HEK293 (cell line): ENCODE data around the gene LGR5.

Experiments
- CTCF ChIA-PET: fragments of 350-600 bp; formaldehyde crosslinking; extraction: SDS; loops from one replicate; lab custom pipeline; 2021; ENCODE audit warnings: antibody characterized with exemption; lab: Yijun Ruan, JAX
- POLR2A ChIA-PET: fragments of 300-600 bp; formaldehyde crosslinking; extraction: SDS; loops from one replicate; lab custom pipeline; 2020; ENCODE audit warnings: antibody characterized with exemption, inconsistent platforms; lab: Yijun Ruan, JAX
- H3K27ac ChIP-seq: fragments of 200-500 bp; sonication (Bioruptor generic); 2 replicates; pipeline ENCODE4 v1.5.1; 2014; ENCODE audit warnings: low read depth, low read length, control low read depth, inconsistent platforms; ENCODE audit errors: extremely low read depth
- H3K36me3 ChIP-seq, 2 experiments: fragments of 200-500 bp in 1 of 2; sonication (Bioruptor generic) in 1 of 2; 1 replicate in 1 of 2; 2 replicates in 1 of 2; pipeline ENCODE4 v1.5.1; 2014 to 2017; ENCODE audit warnings: inconsistent platforms in 2 of 2, low read length in 2 of 2; ENCODE audit not compliant: control insufficient read depth in 2 of 2, insufficient read depth in 1 of 2
- H3K4me1 ChIP-seq: fragments of 200-500 bp; sonication (Bioruptor generic); 2 replicates; pipeline ENCODE4 v1.5.1; 2014; ENCODE audit warnings: mild to moderate bottlenecking, low read length, inconsistent platforms; ENCODE audit not compliant: control insufficient read depth, insufficient read depth
- H3K4me3 ChIP-seq: 2 replicates; pipeline ENCODE4 v1.5.1; 2011; ENCODE audit warnings: low read depth, mild to moderate bottlenecking, control low read depth, low read length, moderate library complexity
- H3K9me3 ChIP-seq: fragments of 200-500 bp; sonication (Bioruptor generic); 2 replicates; pipeline ENCODE4 v1.5.1; 2014; ENCODE audit warnings: low read depth, low read length, inconsistent platforms; ENCODE audit not compliant: control insufficient read depth, insufficient read depth
- GLIS2 ChIP-seq: fragments of 450-650 bp; formaldehyde crosslinking; IDR thresholded peaks from 2 replicates; pipeline ENCODE4 v1.5.1; 2016; ENCODE audit warnings: missing biosample characterization, missing genetic modification characterization
- HOXA7 ChIP-seq: sonication (generic); formaldehyde crosslinking; IDR thresholded peaks from 2 replicates; pipeline ENCODE4 v1.8.1; 2022; ENCODE audit warnings: missing genetic modification reagents, borderline replicate concordance
- IKZF3 ChIP-seq: fragments of 450-650 bp; IDR thresholded peaks from 2 replicates; pipeline ENCODE4 v1.5.0; 2018; ENCODE audit warnings: missing biosample characterization, mild to moderate bottlenecking, missing genetic modification characterization, moderate library complexity
- KLF7 ChIP-seq: fragments of 450-650 bp; formaldehyde crosslinking; IDR thresholded peaks from 2 replicates; pipeline ENCODE4 v1.5.1; 2016; ENCODE audit warnings: missing biosample characterization, missing genetic modification characterization, borderline replicate concordance
- TRIM28 ChIP-seq: IDR thresholded peaks from 2 replicates; pipeline ENCODE4 v1.6.1; 2011; ENCODE audit warnings: low read length, control low read depth, borderline replicate concordance
- WT1 ChIP-seq: fragments of 450-650 bp; formaldehyde crosslinking; IDR thresholded peaks from 2 replicates; pipeline ENCODE4 v1.5.1; 2016; ENCODE audit warnings: missing biosample characterization, missing genetic modification characterization
- ZNF23 ChIP-seq: fragments of 450-650 bp; formaldehyde crosslinking; IDR thresholded peaks from 2 replicates; pipeline ENCODE4 v1.5.1; 2016; ENCODE audit warnings: missing biosample characterization, missing genetic modification characterization, borderline replicate concordance
- ZNF623 ChIP-seq: fragments of 450-650 bp; formaldehyde crosslinking; IDR thresholded peaks from 2 replicates; pipeline ENCODE4 v1.5.1; 2016; ENCODE audit warnings: missing biosample characterization, missing genetic modification characterization
- ZNF660 ChIP-seq: fragments of 450-650 bp; IDR thresholded peaks from 2 replicates; pipeline ENCODE4 v1.5.1; 2018; ENCODE audit warnings: missing biosample characterization, mild to moderate bottlenecking, missing genetic modification characterization
- ZNF677 ChIP-seq: fragments of 450-650 bp; IDR thresholded peaks from 2 replicates; pipeline ENCODE4 v1.5.0; 2018; ENCODE audit warnings: missing biosample characterization, mild to moderate bottlenecking, missing genetic modification characterization, moderate library complexity
- ZNF707 ChIP-seq: fragments of 450-650 bp; formaldehyde crosslinking; IDR thresholded peaks from 2 replicates; pipeline ENCODE4 v1.5.1; 2016; ENCODE audit warnings: missing biosample characterization, missing genetic modification characterization
- ZNF747 ChIP-seq: fragments of 450-650 bp; formaldehyde crosslinking; IDR thresholded peaks from 2 replicates; pipeline ENCODE4 v1.5.1; 2016; ENCODE audit warnings: missing biosample characterization, missing genetic modification characterization
- ZNF768 ChIP-seq: fragments of 450-650 bp; formaldehyde crosslinking; IDR thresholded peaks from 2 replicates; pipeline ENCODE4 v1.5.1; 2018; ENCODE audit warnings: missing biosample characterization, mild to moderate bottlenecking, missing genetic modification characterization
- ZSCAN30 ChIP-seq: fragments of 450-650 bp; IDR thresholded peaks from 2 replicates; pipeline ENCODE4 v1.5.1; 2018; ENCODE audit warnings: missing biosample characterization, mild to moderate bottlenecking, missing genetic modification characterization, moderate library complexity
- TF ChIP-seq, protein P1 (sequence below): fragments of 450-650 bp; formaldehyde crosslinking; IDR thresholded peaks from 2 replicates; pipeline ENCODE4 v1.5.0; 2017; ENCODE audit warnings: missing biosample characterization, missing genetic modification characterization, borderline replicate concordance
- TF ChIP-seq, protein P2 (sequence below): fragments of 450-650 bp; formaldehyde crosslinking; IDR thresholded peaks from 2 replicates; pipeline ENCODE4 v1.5.1; 2016; ENCODE audit warnings: missing biosample characterization, missing genetic modification characterization
- TF ChIP-seq, protein P3 (sequence below): fragments of 450-650 bp; formaldehyde crosslinking; IDR thresholded peaks from 2 replicates; pipeline ENCODE4 v1.5.1; 2016; ENCODE audit warnings: missing biosample characterization, missing genetic modification characterization
- TF ChIP-seq, protein P4 (sequence below): fragments of 450-650 bp; formaldehyde crosslinking; IDR thresholded peaks from 2 replicates; pipeline ENCODE4 v1.5.1; 2016; ENCODE audit warnings: missing biosample characterization, missing genetic modification characterization

Gene LGR5

DNA sequence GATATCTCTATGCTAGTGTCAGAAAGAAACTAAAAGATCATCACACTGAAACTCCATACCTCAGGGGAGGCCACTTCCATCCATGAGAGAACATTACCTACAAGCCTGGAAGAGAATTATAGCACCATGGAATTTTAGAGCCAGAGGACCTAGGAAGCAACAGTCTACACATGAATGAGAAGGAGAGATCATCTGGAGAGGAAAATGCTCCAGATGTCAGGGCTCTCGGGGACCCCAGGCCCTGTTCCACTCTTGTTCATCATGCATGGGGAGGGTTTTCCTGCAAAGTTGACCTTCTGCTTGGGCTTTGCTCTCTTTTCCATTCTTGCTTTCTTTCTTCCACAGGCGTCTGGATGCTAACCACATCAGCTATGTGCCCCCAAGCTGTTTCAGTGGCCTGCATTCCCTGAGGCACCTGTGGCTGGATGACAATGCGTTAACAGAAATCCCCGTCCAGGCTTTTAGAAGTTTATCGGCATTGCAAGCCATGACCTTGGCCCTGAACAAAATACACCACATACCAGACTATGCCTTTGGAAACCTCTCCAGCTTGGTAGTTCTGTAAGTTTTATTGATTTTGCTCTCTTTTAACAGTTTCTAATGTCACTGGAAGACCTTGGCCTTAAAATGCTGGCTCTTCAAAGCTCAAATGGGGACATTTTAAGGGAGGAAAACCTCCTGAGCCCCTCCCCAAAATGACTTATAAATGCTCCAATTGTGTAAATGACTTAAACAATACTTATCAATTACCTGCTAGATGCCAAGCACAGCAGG, 113.3 kb downstream of the LGR5 start:
- Histone ChIP-seq H3K36me3 (no peaks in the 10 kb centered on the region; a peak in 1 of 3 replicates), H3K4me3 (no peak overlapping the region)
- POLR2A ChIA-PET, result no interaction called here
- TF ChIP-seq KLF7 (tag by site-specific recombination) (no peak), ZNF747 (tag by site-specific recombination) (no peak), ZNF768 (tag by site-specific recombination) (no peak), GLIS2 (no peak), IKZF3 (tag by site-specific recombination) (no peak), ZSCAN30 (tag by site-specific recombination) (no peak), ZNF660 (no peak), ZNF23 (no peak), TRIM28 (no peak), HOXA7 (CRISPR knock-in tag) (no peak), ZNF623 (tag by site-specific recombination) (no peak), WT1 (tag by site-specific recombination) (no peak), ZNF677 (tag by site-specific recombination) (no peak)
- TF ChIP-seq, protein P1, sequence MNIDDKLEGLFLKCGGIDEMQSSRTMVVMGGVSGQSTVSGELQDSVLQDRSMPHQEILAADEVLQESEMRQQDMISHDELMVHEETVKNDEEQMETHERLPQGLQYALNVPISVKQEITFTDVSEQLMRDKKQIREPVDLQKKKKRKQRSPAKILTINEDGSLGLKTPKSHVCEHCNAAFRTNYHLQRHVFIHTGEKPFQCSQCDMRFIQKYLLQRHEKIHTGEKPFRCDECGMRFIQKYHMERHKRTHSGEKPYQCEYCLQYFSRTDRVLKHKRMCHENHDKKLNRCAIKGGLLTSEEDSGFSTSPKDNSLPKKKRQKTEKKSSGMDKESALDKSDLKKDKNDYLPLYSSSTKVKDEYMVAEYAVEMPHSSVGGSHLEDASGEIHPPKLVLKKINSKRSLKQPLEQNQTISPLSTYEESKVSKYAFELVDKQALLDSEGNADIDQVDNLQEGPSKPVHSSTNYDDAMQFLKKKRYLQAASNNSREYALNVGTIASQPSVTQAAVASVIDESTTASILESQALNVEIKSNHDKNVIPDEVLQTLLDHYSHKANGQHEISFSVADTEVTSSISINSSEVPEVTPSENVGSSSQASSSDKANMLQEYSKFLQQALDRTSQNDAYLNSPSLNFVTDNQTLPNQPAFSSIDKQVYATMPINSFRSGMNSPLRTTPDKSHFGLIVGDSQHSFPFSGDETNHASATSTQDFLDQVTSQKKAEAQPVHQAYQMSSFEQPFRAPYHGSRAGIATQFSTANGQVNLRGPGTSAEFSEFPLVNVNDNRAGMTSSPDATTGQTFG (tag by site-specific recombination), result no peak
- TF ChIP-seq, protein P2, sequence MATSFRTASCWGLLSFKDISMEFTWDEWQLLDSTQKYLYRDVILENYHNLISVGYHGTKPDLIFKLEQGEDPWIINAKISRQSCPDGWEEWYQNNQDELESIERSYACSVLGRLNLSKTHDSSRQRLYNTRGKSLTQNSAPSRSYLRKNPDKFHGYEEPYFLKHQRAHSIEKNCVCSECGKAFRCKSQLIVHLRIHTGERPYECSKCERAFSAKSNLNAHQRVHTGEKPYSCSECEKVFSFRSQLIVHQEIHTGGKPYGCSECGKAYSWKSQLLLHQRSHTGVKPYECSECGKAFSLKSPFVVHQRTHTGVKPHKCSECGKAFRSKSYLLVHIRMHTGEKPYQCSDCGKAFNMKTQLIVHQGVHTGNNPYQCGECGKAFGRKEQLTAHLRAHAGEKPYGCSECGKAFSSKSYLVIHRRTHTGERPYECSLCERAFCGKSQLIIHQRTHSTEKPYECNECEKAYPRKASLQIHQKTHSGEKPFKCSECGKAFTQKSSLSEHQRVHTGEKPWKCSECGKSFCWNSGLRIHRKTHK (tag by site-specific recombination), result no peak
- TF ChIP-seq, protein P3, sequence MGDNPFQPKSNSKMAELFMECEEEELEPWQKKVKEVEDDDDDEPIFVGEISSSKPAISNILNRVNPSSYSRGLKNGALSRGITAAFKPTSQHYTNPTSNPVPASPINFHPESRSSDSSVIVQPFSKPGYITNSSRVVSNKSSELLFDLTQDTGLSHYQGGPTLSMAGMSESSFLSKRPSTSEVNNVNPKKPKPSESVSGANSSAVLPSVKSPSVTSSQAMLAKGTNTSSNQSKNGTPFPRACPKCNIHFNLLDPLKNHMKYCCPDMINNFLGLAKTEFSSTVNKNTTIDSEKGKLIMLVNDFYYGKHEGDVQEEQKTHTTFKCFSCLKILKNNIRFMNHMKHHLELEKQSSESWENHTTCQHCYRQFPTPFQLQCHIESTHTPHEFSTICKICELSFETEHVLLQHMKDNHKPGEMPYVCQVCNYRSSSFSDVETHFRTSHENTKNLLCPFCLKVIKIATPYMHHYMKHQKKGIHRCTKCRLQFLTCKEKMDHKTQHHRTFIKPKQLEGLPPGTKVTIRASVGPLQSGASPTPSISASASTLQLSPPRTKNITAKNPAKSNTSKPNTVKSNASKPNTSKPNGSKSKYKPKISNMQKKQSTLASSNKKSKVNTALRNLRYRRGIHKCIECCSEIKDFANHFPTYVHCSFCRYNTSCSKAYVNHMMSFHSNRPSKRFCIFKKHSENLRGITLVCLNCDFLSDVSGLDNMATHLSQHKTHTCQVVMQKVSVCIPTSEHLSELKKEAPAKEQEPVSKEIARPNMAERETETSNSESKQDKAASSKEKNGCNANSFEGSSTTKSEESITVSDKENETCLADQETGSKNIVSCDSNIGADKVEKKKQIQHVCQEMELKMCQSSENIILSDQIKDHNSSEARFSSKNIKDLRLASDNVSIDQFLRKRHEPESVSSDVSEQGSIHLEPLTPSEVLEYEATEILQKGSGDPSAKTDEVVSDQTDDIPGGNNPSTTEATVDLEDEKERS, result no peak
- TF ChIP-seq, protein P4, sequence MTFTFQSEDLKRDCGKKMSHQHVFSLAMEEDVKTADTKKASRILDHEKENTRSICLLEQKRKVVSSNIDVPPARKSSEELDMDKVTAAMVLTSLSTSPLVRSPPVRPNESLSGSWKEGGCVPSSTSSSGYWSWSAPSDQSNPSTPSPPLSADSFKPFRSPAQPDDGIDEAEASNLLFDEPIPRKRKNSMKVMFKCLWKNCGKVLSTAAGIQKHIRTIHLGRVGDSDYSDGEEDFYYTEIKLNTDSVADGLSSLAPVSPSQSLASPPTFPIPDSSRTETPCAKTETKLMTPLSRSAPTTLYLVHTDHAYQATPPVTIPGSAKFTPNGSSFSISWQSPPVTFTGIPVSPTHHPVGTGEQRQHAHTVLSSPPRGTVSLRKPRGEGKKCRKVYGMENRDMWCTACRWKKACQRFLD (tag by site-specific recombination), result no peak
- TF ChIP-seq, all 188 proteins: peak for 0
- Histone ChIP-seq H3K4me1 (no peaks in the 10 kb centered on the region), H3K27ac (no peak overlapping the region), H3K9me3 (no peaks in the 10 kb centered on the region)
- CTCF ChIA-PET, result interaction anchor here (0.7 to 1.3 kb wide), 2 partner anchors 10 to 160 kb away, joined by 3 read pairs; no protein-coding TSS in a partner anchor

DNA sequence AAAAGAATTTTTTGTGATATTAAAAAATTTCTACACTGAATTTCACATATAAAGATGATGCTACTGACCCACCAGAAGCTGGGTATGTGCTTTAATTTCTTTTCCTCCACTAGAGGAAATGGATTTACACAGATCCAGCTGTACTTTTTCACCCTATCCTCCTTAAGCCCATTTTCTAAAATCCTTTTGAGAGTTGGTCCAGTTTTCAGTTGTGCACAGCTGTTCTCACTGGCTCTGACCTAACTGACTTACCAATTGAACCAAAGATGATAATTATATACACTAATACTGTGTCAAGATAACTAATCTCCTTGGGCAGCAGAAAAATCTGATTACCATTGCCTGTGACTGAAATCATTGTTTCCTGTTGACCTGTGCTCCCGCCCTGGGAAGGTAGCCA, 115.6 kb downstream of the LGR5 start:
- ChIA-PET POLR2A (no interaction called here), CTCF (no interaction called here)
- Histone ChIP-seq H3K27ac (no peak overlapping the region), H3K9me3 (no peaks in the 10 kb centered on the region), H3K4me1 (no peaks in the 10 kb centered on the region), H3K4me3 (no peak overlapping the region), H3K36me3 (no peaks in the 10 kb centered on the region; a peak in 1 of 3 replicates)
- TF ChIP-seq ZNF707 (tag by site-specific recombination), result no peak
